ENCODE data around the gene CAPN11.

DNA sequence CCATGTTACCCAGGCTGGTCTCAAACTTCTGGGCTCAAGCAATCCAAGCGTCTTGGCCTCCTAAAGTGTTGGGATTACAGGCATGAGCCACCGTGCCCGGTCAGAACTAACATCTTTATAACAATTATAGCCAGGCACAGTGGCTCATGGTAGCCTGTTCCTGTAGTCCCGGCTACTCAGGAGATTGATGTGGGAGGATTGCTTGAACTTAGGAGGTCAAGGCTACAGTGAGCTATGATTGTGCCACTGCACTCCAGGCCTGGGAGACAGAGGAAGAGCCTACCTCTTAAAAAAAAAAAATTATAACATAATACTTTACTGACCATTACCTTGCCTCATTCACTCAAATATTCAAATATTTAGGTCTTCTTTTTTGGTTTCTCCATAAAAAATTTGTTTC, 41.3 kb downstream of the CAPN11 start:
- no peak for TF ChIP-seq EZH2 (IDR thresholded peaks at IDR 0.05; ENCODE audit: borderline replicate concordance, low read depth, low read length, severe bottlenecking)
- TF ChIP-seq, protein P1, sequence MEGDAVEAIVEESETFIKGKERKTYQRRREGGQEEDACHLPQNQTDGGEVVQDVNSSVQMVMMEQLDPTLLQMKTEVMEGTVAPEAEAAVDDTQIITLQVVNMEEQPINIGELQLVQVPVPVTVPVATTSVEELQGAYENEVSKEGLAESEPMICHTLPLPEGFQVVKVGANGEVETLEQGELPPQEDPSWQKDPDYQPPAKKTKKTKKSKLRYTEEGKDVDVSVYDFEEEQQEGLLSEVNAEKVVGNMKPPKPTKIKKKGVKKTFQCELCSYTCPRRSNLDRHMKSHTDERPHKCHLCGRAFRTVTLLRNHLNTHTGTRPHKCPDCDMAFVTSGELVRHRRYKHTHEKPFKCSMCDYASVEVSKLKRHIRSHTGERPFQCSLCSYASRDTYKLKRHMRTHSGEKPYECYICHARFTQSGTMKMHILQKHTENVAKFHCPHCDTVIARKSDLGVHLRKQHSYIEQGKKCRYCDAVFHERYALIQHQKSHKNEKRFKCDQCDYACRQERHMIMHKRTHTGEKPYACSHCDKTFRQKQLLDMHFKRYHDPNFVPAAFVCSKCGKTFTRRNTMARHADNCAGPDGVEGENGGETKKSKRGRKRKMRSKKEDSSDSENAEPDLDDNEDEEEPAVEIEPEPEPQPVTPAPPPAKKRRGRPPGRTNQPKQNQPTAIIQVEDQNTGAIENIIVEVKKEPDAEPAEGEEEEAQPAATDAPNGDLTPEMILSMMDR (IDR thresholded peaks at IDR 0.05; ENCODE audit: extremely low read depth in 1 of 2, insufficient read depth in 1 of 2, low read depth in 1 of 2, low read length in 2 of 2) = no peak
- no peak for TF ChIP-seq POLR2AphosphoS5 (IDR thresholded peaks at IDR 0.05; ENCODE audit: insufficient read depth, low read depth, low read length)
- no peak for TF ChIP-seq MYC (IDR thresholded peaks at IDR 0.05; ENCODE audit: low read depth, low read length)
- no peak for TF ChIP-seq JUN (IDR thresholded peaks at IDR 0.05; ENCODE audit: borderline replicate concordance, insufficient read depth, insufficient read length, low read depth)
- TF ChIP-seq, protein P2, sequence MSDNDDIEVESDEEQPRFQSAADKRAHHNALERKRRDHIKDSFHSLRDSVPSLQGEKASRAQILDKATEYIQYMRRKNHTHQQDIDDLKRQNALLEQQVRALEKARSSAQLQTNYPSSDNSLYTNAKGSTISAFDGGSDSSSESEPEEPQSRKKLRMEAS (IDR thresholded peaks at IDR 0.05; ENCODE audit: insufficient read depth, insufficient read length) = no peak
- no peak for TF ChIP-seq POLR2A (IDR thresholded peaks at IDR 0.05; ENCODE audit: low read depth, low read length)

Data from endothelial cell of umbilical vein (primary cell).